ENCODE data around the gene LANCL2.
"Not testable (repeated sequence)": the region's sequence is repeated elsewhere in the genome, so short reads cannot be mapped to it uniquely, and the experiment has no call there.

The LANCL2 gene

DNA sequence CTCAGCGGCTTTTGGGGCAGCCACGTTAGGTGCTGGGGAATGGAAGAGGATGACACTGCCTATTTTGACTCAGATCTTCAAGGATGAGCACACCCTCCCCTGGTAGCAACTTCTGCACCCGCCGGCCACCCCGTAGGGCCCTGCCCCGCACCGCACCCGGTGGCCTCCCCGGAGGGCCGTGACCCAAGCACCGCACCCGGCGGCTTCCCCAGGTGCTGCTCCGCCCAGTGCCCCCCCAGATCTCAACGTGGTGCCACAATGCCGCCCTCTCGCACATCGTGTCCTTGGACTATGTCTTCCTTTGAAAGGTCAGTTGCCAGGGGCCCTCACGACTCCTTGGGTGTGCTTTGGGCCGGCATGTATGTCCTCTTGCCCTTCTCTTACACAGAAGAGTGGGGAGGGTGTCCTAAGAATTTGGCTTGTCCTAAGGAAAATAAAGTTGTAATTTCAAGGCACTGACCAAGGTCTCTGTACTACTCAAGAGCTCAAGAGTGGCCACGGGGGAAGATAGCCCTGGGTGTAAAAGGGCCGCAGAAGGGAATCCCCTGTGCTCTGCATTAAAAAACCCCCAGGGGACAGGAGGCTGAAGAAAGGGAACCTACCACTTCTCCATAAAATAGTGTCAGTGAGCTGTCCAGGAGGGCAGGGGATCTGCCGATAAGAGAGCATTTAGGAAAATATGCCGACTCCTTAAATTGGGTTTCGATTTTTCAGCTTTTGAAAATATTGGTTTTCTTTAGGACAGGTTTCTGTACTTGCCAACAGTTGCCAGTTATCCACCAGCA, 1.6 kb upstream of the LANCL2 start:
- DNase-seq, result no peak

DNA sequence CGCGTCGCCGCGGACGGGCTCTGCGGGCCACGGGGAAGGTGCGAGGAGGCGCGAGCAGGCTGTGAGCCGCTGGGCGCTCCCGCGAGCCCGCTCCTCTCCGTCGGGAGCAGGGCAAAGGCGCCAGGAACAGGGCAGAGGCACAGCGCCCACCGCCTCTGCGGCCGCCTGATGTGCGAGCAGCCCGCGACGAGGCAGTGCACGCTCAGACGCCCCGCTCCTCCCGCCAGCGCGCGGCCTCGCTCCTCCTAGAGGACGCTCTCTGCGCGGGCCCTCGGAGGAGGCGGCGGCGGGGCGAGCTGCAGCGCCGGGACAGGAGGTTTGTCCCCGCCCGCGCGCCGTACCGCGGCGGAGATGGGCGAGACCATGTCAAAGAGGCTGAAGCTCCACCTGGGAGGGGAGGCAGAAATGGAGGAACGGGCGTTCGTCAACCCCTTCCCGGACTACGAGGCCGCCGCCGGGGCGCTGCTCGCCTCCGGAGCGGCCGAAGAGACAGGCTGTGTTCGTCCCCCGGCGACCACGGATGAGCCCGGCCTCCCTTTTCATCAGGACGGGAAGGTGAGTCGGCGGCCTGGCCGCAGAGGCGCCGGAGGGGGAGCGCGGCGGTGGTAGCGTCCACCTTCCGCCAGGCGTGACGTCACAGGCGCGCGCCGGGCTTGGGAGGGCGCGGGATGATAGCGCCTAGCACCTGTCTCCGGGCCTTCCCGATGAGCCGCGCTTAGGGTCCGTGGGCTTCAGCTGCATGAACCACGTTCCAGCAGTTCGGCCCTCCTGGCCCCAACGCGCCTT, 731 bp downstream of the LANCL2 start:
- DNase-seq, result peak; percentile 91 to 92

DNA sequence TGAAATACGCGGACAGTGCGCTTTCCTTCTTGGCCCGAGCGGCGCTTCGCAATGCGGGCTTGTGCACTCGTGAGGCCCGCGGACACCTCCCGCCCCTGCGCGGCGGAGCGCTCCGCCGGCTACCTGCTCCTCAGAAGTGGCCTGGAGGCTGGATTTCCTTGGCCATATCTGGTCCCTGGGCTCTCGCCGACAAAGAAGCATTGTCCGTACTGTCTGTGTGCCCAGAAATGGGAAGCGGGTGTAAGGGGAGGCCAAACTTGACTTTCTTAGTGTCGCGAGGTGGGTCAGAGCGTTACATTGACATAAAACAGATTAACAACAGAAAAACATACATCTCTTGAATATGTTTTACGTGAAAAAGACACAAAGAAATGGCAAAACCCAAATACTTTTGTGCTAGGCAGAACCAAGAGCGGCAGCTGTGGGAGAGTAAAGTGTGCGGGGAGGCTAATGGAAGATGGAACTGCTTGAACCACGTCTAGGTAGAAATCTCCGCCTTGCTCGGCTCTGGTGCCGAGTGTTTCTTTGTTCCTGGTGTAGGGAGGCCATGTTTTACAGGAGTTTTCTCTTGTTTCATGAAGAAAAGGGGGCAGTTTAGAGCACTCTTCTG, 1.4 kb downstream of the LANCL2 start:
- DNase-seq, result peak; percentile 7

DNA sequence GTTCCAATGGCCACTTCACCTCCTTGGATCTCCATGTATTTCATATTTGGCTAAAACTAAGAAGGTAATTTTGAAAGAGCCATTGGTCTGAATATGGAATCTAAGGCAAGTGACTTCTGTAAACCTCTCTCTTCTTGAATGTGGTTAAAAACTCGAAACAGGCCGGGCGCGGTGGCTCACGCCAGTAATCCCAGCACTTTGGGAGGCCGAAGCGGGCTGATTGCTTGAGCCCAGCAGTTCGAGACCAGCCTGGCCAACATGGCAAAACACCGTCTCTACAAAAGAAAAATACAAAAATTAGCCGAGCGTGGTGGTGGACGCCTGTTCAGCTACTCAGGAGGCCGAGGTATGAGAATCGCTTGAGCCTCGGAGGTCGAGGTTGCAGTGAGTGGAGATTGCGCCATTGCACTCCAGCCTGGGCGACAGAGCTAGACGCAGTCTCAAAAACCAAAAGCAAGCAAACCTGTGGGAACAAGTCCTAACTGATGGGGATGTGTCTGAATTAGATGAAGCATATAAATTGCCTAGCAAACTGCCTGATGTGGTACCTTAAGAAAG, 2.2 kb downstream of the LANCL2 start:
- no peak for DNase-seq

DNA sequence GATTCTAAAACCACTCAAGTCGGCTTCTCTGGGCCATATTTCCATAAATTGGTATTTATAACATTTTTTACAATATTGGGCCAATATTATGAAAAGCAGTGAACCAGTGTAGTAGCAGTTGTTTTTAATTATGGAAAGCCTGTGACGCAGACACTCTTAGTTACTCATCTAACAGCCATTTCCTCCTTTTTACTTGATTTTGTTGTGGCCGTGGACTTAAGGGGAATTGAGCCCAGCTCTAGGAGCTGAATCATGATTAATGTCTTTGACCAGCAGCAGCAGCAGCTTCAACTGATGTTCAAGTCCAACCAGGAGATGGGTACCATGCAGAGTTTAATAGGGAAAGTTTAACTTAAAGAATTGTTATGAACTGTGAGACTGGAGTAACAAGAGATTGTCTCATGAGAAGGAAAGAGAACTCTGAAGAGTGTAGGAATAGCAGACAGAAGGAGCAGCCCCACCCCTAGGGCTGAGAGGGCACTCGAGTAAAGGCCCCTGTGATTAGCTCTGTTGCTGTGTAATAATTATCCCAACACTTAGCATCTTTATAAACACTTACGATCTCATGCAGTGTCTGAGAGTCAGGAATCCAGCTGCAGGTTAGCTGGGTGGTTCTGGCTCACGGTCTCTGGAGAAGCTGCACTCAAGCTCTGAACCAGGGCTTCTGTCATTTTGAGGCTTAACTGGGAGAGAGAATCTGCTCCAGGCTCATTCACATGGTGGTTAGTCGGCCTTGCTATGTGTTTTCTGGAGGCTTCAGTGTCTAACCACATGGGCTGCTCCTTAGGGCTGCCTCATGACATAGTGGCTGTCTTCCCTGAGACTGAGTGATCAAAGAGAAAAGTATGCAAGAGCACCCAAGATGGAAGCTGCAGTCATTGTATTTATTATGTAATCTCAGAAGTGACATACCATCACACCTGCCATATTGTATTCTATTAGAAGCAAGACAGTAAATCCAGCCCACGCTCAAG, 4.6 kb downstream of the LANCL2 start:
- no peak for DNase-seq

DNA sequence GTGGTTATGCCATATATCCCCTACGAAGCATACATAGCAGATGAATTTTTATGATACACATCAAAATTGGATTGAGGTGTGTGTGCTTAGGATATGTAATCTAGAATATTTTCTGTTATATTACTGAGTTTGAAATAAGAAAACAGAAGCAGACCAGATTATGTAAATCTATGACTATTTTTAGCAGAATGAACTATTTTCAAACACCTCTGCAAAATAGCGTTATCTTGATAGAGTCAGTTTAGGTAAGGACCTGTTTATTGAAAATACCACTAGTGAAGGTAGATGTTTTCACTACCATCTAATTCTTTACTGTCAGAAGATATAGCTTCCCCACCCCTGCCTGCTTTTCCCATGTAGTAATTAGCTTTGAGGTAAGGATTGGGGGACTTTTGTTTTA, 9.1 kb downstream of the LANCL2 start:
- no peak for DNase-seq

DNA sequence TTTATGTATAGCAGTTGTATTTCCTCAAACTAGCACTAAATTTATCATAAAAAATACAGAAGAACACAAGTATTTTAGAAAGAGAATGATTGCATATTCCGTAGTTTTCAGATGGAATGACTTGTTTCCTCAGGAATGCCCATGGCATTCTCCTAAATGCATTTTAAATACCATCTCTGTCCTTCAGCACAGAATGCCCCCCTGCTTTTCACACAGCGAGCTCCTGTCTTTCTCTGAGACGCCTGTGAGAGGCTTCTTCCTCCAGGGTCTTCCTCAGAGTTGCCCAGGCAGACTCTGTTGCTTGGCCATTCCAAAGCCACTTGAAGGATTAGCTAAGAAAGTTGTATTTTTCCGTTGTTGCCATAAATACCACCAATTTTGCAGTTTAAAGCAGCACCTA, 10.1 kb downstream of the LANCL2 start:
- DNase-seq, result no peak

DNA sequence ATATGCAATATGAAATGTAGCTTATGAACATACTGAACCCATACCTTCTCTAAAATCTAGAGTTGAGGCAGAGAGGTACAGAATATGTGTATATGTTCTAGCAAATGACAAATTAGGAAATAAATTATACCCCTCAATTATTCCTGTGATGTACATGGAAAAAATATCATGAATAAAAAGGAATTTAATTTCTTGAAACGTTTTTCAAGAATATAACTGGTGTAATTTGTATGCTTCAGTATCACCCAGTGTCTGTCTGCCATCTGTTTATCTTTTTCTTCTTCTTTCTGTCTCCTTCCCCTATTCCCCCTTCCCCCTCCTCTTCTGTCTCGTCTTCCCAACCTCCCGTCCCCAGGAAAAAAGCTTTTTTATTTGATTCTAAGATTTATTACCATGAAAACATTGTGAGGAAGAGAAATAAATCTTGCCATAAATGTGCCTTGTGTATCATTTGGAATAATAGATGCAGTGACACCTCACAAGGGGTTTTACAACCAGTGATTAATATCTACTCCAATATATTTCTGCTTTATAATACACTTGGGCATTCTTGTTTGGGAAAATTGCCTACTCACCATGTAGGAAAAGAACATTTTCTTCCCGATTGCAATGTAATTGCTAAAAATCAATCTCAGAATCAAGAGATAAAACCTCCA, 12.2 kb downstream of the LANCL2 start:
- DNase-seq, result no peak

DNA sequence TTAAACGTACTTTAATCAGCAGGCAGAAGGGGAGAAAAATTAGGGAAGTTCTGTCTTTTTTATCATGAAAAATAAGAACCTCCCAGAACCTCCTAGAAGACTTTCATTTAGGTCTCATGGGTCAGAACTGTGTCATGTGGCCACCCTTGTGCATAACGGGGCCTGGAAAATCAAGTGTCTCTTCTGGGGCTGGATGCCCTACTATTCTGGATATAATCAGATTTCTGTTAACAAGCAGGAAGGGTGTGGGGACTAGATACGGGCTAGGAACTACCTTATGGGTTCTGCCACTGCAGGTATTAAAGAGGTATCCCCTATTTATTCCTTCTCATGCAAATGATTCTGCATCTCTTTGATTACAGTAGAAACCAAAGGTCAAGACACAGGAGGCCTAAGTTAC, 14.1 kb downstream of the LANCL2 start:
- no peak for DNase-seq

DNA sequence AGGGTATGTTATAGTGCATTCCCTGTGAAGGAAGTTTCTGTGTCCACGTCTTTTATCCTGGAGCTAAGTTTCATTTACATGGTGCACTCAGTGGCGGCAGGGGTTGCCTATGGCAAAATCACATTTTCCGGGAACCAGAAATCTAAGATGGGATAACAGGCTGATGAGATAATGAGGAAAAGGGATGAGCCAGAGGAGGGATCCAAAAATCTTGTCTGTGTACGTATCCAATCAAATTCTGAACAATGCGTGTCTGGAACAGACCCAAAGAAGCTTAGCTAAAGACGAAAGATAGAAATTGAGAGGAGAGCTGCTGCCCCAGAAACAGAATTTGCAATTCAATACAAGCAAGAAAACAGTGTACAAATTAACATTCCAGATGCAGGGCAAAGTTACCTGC, 16.1 kb downstream of the LANCL2 start:
- no peak for DNase-seq

DNA sequence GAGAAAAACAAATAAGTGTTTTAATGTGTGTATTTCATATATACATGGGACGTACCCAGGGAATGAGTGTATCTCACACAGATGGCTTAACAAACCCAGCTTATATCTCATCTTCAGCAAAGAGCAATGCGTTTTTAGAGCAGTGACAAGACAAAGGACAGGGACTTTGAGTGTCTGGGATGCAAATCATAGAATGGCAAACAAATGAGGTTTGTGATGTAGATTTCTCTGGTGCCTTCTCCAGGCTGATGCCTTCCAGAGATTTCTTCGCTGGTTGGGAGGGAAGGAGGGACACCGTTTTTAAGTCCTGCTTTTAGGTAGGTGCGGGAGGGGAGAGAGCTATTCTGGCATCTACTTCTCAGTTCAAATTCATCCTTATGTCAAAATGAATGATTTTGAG, 16.6 kb downstream of the LANCL2 start:
- no peak for DNase-seq

DNA sequence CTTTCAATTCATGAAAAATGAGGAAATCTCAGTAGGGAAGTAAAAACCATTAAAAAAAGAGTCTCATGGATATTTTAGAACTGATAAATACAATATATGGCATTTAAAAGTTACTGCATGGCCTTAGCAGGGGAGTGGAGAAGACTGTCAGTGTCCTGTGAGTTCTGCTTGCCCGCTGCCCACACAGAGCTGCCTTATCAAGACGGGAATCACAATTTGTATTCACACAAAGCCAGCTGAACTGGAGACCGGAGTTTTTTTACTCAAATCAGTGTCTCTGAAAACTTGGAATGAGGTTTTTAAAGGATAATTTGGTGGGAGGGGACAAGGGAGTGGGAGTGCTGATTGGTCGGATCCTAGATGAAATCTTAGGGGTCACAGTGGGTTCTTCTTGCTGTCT, 17.1 kb downstream of the LANCL2 start:
- DNase-seq, result no peak

DNA sequence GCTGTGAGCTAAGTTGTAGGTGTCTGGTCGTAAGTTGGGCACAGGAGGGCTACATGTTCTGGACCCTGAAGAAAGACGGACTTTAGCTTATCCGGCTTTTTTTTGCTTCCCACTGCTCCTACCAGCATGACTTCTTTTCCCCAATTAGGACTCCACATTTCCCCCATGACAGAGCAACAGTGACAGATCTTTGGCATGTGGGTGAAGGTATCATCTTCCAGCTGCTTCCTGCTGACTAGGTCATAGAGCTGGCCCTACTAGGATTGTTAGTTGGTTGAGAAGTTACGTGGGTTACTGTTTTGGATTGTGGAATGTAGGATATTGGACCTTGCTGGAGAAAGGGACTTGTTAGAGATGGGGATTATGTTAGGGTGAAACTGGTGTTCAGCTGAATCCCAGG, 21.4 kb downstream of the LANCL2 start:
- no peak for DNase-seq

DNA sequence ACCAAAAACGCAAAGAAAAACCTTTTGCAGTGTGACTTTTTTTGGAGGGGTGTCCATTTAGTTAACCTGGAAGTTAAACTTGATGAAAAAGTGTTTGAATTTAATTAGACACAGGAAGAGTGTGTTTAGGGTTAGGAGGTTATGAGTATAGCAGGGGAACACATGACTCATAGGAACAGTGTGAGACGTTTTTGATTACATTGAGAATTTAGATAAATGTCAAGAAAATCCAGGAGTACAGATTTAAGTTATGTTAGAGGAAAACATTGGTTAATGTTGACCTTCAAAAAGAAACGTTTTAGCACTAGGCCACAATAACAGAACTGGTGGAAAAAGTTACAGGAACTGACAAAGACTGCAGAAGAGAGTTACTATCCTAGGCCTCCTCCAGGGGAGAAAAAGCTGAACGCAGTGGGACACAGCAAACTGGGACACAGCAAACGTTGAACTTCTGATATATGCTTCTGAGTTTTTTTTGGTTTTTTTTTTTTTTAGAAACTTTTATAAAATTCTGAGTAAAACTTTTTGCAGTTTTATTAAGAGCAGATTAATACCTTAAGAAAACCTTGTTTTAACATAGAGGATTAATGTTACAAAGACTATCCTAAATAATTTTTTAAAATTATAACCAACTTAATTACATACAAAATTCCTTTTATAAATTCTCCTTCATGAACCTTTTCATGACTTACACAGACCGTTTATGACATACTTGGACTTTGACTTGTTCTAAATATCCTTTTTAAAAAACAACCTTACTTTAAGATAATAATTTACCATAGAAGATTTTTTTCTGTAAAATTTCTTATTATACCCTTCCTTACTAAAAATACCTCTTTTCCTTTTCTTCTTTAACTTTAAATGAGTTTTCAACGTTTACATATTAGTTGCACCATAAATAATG, 22.2 kb downstream of the LANCL2 start:
- DNase-seq, result no peak

DNA sequence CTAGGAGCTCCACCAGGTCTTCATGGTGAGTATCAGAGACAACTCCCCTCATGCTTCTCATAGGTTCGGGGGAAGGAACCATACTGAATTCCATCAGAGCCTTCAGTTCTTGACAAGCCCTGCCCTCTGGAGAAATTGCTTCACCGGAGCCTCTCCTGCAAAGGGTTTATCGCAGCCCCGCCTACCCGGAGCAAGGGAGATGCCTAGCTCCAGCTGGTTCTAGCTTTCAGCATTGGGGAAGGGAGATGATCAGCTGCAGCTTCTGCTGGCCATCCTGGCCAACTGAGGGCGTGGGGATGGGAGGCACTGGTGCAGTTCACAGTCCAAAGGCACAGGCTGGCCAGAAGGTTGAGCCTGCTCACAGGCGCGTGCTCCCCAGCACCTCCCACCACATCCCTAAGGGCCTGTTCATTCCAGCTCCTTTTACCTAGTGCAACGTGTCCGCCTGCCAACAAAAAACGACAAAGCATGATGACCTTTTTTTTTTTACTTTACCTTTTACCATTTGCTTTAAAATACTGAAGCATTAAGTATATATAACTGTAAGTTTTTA, 31.2 kb downstream of the LANCL2 start:
- DNase-seq, result no peak

DNA sequence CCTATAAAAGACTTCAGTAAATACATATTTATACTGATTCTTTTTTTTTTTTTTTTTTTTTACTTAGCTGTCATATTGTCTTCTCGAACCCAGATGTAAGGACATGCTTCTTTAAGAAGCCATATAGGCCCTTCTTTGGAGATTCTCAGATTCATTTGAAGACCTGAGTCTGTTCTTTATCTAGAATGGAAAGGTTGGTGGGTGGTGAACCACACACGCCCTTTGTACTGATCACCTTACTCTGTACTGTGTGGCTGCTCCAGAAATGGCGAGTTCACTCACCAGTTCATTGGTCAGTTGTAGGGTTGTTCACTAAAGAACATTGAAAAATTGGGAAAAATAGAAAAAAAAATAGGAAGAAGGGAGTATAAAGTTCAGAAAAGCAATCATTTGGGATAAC, 32.5 kb downstream of the LANCL2 start:
- DNase-seq, result no peak

DNA sequence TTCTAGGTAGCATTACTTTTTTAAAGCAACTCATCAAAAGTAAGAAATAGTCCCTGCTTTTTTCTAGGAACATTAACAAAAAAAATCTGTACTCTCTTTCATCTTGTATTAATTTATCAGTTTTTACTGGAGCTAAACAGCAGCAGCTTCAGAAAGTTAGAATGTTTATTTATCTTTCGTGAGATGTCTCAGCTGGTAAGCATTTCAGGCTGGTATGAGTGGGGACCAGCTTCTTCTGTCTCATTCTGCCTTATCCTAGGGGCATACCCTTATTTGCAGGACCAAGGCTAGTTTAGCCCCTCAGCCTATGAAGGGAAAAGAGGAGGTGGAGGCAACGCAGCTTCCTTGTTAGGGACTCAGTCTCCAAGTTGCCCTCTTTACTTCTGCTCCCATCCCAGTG, 35.1 kb downstream of the LANCL2 start:
- DNase-seq, result no peak

DNA sequence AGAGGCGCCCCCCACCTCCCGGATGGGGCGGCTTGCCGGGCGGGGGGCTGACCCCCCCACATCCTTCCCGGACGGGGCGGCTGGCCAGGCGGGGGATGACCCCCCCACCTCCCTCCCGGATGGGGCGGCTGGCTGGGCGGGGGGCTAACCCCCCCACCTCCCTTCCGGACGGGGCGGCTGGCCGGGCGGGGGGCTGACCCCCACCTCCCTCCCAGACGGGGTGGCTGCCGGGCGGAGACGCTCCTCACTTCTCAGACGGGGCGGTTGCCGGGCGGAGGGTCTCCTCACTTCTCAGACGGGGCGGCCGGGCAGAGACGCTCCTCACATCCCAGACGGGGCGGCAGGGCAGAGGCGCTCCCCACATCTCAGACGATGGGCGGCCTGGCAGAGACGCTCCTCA, 37.4 kb downstream of the LANCL2 start:
- not testable (repeated sequence) for DNase-seq

DNA sequence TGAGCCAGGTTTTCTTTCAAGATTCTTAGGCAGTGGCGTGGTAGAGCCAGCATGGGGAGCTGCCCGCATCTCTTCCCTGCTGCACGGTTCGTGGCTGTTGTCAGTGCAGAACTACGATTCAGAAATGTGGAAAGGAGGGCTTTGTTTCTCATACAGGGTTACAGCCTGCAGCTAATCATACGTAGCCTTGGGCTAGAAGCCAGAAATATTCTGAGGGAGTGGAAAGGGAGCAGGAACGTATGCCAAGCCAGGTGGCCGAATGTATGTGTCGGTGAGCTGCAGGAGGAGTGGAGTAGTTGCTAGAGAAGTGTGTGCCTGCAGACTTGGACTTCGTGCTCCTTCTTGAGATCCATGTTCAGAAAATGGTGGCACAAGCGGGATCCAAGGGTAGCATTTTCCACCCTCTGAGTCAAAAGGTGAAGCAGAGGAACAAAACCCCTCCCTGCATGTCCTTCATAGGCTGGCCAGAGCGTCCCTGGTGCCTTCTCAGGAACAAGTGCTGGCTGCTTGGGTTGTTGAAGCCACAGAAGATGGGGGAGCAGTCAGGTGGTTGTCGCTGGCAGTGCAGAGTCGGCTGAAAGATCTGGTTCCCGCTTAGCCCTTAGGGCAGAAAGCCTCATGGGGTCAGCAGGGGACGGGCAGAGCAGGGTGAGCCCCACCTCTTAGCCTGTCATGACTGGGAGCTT, 40.9 kb downstream of the LANCL2 start:
- no peak for DNase-seq

All from stimulated activated CD4-positive, alpha-beta T cell treated with anti-CD3 and anti-CD28 coated beads, Interleukin-2, amount 100 ng/mL, for 48 hours (primary cell).